ENCODE measurements around the gene MIB1. TPM values are rescaled to one million over a fixed set of nuclear protein-coding genes. Genes with fewer than 3 reads are reported as not detected.

The MIB1 gene
- polyA plus RNA-seq, 1 of the 3 experiments (the other 2 are of a cell fraction): 5.0 TPM

DNA sequence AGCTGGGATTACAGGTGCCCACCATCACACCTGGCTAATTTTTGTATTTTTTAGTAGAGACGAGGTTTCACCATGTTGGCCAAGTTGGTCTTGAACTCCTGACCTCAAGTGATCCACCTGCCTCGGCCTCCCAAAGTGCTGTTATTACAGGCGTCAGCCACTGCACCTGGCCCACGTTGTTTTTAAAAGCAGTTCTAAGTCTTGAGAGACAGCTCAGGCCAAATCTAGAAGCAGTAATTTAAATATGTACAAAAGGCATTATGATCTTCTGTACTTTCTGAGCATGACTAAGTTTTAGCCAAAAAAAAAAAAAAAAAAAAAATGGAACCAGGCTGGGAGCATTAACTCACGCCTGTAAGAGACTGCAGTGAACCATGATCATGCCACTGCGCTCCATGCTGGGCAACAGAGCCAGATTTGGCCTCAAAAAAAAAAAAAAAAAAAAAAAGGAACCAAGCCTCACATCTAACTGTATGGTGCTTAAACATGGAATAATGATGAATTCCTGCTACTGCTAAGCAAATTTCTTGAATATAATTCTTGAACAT lies 40.0 kb upstream of the MIB1 start:
- H3K9me3 ChIP-seq: no peaks in the 10 kb centered on the region
- peaks cover 13% of the 10 kb centered on the region for H3F3A ChIP-seq (replicated peaks; ENCODE audit: insufficient read depth)
- no peaks in the 10 kb centered on the region for H3K27me3 ChIP-seq (ENCODE audit: insufficient read depth)
- 98% methylated on average over 6 of the region's 6 CpGs for WGBS (ENCODE audit: low lambda C conversion rate)
- no peak overlapping the region for H3K4me3 ChIP-seq (ENCODE audit: low read depth in 2 of 2, low read length in 1 of 2)
- peaks cover 0 to 4% of the 10 kb centered on the region in 2 experiments; a peak in 2 of 4 replicates for H3K4me1 ChIP-seq (ENCODE audit: control insufficient read depth in 1 of 2, insufficient read depth in 2 of 2, low read depth in 1 of 2, low read length in 1 of 2)
- ChIA-PET CTCF (interaction anchor here (1.1 to 2.0 kb wide), 2 partner anchors 9 to 100 kb away, joined by 6 read pairs; partner anchors contain the start of gene ESCO1), POLR2A (interaction anchor here (0.6 kb wide), 1 partner anchor 85 kb away, joined by 7 read pairs; no protein-coding TSS in a partner anchor)
- DNase-seq: no peak
- no peak for TF ChIP-seq FOXJ3 (CRISPR knock-in tag; IDR thresholded peaks at IDR 0.05)
- TF ChIP-seq, protein P1, sequence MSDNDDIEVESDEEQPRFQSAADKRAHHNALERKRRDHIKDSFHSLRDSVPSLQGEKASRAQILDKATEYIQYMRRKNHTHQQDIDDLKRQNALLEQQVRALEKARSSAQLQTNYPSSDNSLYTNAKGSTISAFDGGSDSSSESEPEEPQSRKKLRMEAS (IDR thresholded peaks at IDR 0.05; ENCODE audit: low read depth): no peak
- TF ChIP-seq RXRA (IDR thresholded peaks at IDR 0.05; ENCODE audit: borderline replicate concordance, low read depth): no peak
- TF ChIP-seq, protein P2, sequence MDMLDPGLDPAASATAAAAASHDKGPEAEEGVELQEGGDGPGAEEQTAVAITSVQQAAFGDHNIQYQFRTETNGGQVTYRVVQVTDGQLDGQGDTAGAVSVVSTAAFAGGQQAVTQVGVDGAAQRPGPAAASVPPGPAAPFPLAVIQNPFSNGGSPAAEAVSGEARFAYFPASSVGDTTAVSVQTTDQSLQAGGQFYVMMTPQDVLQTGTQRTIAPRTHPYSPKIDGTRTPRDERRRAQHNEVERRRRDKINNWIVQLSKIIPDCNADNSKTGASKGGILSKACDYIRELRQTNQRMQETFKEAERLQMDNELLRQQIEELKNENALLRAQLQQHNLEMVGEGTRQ (IDR thresholded peaks at IDR 0.05; ENCODE audit: borderline replicate concordance, low read depth, low read length): no peak
- TF ChIP-seq, protein P3, sequence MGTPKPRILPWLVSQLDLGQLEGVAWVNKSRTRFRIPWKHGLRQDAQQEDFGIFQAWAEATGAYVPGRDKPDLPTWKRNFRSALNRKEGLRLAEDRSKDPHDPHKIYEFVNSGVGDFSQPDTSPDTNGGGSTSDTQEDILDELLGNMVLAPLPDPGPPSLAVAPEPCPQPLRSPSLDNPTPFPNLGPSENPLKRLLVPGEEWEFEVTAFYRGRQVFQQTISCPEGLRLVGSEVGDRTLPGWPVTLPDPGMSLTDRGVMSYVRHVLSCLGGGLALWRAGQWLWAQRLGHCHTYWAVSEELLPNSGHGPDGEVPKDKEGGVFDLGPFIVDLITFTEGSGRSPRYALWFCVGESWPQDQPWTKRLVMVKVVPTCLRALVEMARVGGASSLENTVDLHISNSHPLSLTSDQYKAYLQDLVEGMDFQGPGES (IDR thresholded peaks at IDR 0.05; ENCODE audit: low read depth, low read length): no peak
- TF ChIP-seq MXI1 (IDR thresholded peaks at IDR 0.05; ENCODE audit: low read depth, low read length): no peak
- TF ChIP-seq POLR2AphosphoS5 (IDR thresholded peaks at IDR 0.05; ENCODE audit: low read depth, low read length): no peak
- TF ChIP-seq, protein P4, sequence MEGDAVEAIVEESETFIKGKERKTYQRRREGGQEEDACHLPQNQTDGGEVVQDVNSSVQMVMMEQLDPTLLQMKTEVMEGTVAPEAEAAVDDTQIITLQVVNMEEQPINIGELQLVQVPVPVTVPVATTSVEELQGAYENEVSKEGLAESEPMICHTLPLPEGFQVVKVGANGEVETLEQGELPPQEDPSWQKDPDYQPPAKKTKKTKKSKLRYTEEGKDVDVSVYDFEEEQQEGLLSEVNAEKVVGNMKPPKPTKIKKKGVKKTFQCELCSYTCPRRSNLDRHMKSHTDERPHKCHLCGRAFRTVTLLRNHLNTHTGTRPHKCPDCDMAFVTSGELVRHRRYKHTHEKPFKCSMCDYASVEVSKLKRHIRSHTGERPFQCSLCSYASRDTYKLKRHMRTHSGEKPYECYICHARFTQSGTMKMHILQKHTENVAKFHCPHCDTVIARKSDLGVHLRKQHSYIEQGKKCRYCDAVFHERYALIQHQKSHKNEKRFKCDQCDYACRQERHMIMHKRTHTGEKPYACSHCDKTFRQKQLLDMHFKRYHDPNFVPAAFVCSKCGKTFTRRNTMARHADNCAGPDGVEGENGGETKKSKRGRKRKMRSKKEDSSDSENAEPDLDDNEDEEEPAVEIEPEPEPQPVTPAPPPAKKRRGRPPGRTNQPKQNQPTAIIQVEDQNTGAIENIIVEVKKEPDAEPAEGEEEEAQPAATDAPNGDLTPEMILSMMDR (IDR thresholded peaks at IDR 0.05): no peak
- no peak for TF ChIP-seq EZH2phosphoT487 (IDR thresholded peaks at IDR 0.05; ENCODE audit: borderline replicate concordance, low read depth)
- no peak for TF ChIP-seq CHD2 (IDR thresholded peaks at IDR 0.05; ENCODE audit: low read length, partially characterized antibody)
- no peak for TF ChIP-seq EP300 (IDR thresholded peaks at IDR 0.05; ENCODE audit: borderline replicate concordance in 1 of 2, low read depth in 1 of 2, low read length in 1 of 2)
- no peak for TF ChIP-seq NFIC (IDR thresholded peaks at IDR 0.05; ENCODE audit: borderline replicate concordance)
- no peak for TF ChIP-seq TAF1 (IDR thresholded peaks at IDR 0.05; ENCODE audit: borderline replicate concordance, low read depth, low read length)
- no peak for TF ChIP-seq RAD21 (IDR thresholded peaks at IDR 0.05; ENCODE audit: low read length)
- TF ChIP-seq GABPA (IDR thresholded peaks at IDR 0.05; ENCODE audit: low read depth): no peak
- TF ChIP-seq SIN3A (IDR thresholded peaks at IDR 0.05; ENCODE audit: borderline replicate concordance, low read depth, low read length): no peak
- no peak for TF ChIP-seq SMC3 (IDR thresholded peaks at IDR 0.05; ENCODE audit: low read depth, low read length)
- peaks cover 0 to 3% of the 10 kb centered on the region in 2 experiments for H3K36me3 ChIP-seq (replicated peaks in 1 of 2; ENCODE audit: control insufficient read depth in 1 of 2, insufficient read depth in 2 of 2, low read length in 1 of 2)
- H3K79me2 ChIP-seq (ENCODE audit: insufficient read depth): no peaks in the 10 kb centered on the region
- H4K20me1 ChIP-seq (ENCODE audit: insufficient read depth): no peaks in the 10 kb centered on the region
- H3K9ac ChIP-seq: no peak overlapping the region
- H3K9me2 ChIP-seq: no peaks in the 10 kb centered on the region
- no peak overlapping the region for H3K4me2 ChIP-seq
- H3K27ac ChIP-seq (ENCODE audit: low read depth in 2 of 2, low read length in 1 of 2): no peak overlapping the region
- no peak overlapping the region for H2AFZ ChIP-seq (ENCODE audit: low read depth)
